ENCODE data around the gene CCDC30. TPM values are rescaled to one million over a fixed set of nuclear protein-coding genes. Genes with fewer than 3 reads are reported as not detected.
A peak's percentile ranks its signal among the peaks of the same experiment; 100 is the strongest.

CCDC30 gene
- total RNA-seq, 1 experiment from 2014 or later = 4.4 TPM

GRCh38 chr1:42461196-42461595 is 1.9 kb upstream of the CCDC30 start:
- no TSS peak for BruUV-seq (replicated peaks)
- peaks cover 36% of the 10 kb centered on the region for H3K4me1 Mint-ChIP-seq (ENCODE audit: low read depth, unreplicated experiment)

GRCh38 chr1:42463921-42464320 is 835 bp downstream of the CCDC30 start:
- no TSS peak for BruUV-seq (replicated peaks)
- intact Hi-C loops (cut with micrococcal nuclease; ENCODE audit: unreplicated experiment) = loop anchor here (5.0 kb wide), 1 partner anchor 122 kb away; no protein-coding TSS in a partner anchor
- CTCF ChIA-PET = no interaction called here
- H3K4me1 Mint-ChIP-seq (ENCODE audit: low read depth, unreplicated experiment) = peaks cover 21% of the 10 kb centered on the region
- H3K36me3 Mint-ChIP-seq (ENCODE audit: insufficient read depth, unreplicated experiment) = peaks cover 37% of the 10 kb centered on the region
- H3K27me3 Mint-ChIP-seq (ENCODE audit: unreplicated experiment) = no peaks in the 10 kb centered on the region
- H3K27ac Mint-ChIP-seq (ENCODE audit: unreplicated experiment) = peak overlapping the region; percentile 32
- no peak for TF ChIP-seq CTCF (IDR thresholded peaks at IDR 0.05; ENCODE audit: unreplicated experiment)
- no peaks in the 10 kb centered on the region for H3K9me3 Mint-ChIP-seq (ENCODE audit: low read depth, unreplicated experiment)
- DNase-seq = no peak
- peak overlapping the region; percentile 86 for H3K4me3 Mint-ChIP-seq (ENCODE audit: low read depth, unreplicated experiment)

More at GRCh38 chr1:42461196-42461595, 1.9 kb upstream of the CCDC30 start:
- Mint-ChIP-seq H3K36me3 (ENCODE audit: insufficient read depth, unreplicated experiment) (peaks cover 64% of the 10 kb centered on the region), H3K27ac (ENCODE audit: unreplicated experiment) (no peak overlapping the region), H3K4me3 (ENCODE audit: low read depth, unreplicated experiment) (no peak overlapping the region), H3K9me3 (ENCODE audit: low read depth, unreplicated experiment) (no peaks in the 10 kb centered on the region), H3K27me3 (ENCODE audit: unreplicated experiment) (no peaks in the 10 kb centered on the region)
- no peak for TF ChIP-seq CTCF (IDR thresholded peaks at IDR 0.05; ENCODE audit: unreplicated experiment)
- intact Hi-C loops (cut with micrococcal nuclease; ENCODE audit: unreplicated experiment) = loop anchor here (5.0 kb wide), 1 partner anchor 119 kb away; no protein-coding TSS in a partner anchor
- no peak for DNase-seq
- CTCF ChIA-PET = no interaction called here

- H3K9me3 Mint-ChIP-seq (ENCODE audit: low read depth, unreplicated experiment) = no peaks in the 10 kb centered on the region
- H3K36me3 Mint-ChIP-seq (ENCODE audit: insufficient read depth, unreplicated experiment) = peaks cover 26% of the 10 kb centered on the region
- TF ChIP-seq CTCF (IDR thresholded peaks at IDR 0.05; ENCODE audit: unreplicated experiment) = no peak
- CTCF ChIA-PET = no interaction called here
- H3K4me1 Mint-ChIP-seq (ENCODE audit: low read depth, unreplicated experiment) = peaks cover 21% of the 10 kb centered on the region
- no peak for DNase-seq
- H3K27me3 Mint-ChIP-seq (ENCODE audit: unreplicated experiment) = no peaks in the 10 kb centered on the region
- H3K27ac Mint-ChIP-seq (ENCODE audit: unreplicated experiment) = no peak overlapping the region
- no peak overlapping the region for H3K4me3 Mint-ChIP-seq (ENCODE audit: low read depth, unreplicated experiment)
- no TSS peak for BruUV-seq (replicated peaks)
- intact Hi-C loops (cut with micrococcal nuclease; ENCODE audit: unreplicated experiment) = no loop called here
These were observed 2.9 kb downstream of the CCDC30 start for GRCh38 chr1:42466030-42466429.

GRCh38 chr1:42469727-42470126 is 6.6 kb downstream of the CCDC30 start:
- intact Hi-C loops (cut with micrococcal nuclease; ENCODE audit: unreplicated experiment) = no loop called here
- H3K36me3 Mint-ChIP-seq (ENCODE audit: insufficient read depth, unreplicated experiment) = no peaks in the 10 kb centered on the region
- CTCF ChIA-PET = no interaction called here
- BruUV-seq (replicated peaks) = no TSS peak
- DNase-seq = no peak
- H3K4me1 Mint-ChIP-seq (ENCODE audit: low read depth, unreplicated experiment) = no peaks in the 10 kb centered on the region
- no peak overlapping the region for H3K27ac Mint-ChIP-seq (ENCODE audit: unreplicated experiment)
- TF ChIP-seq CTCF (IDR thresholded peaks at IDR 0.05; ENCODE audit: unreplicated experiment) = no peak
- no peak overlapping the region for H3K4me3 Mint-ChIP-seq (ENCODE audit: low read depth, unreplicated experiment)
- H3K9me3 Mint-ChIP-seq (ENCODE audit: low read depth, unreplicated experiment) = no peaks in the 10 kb centered on the region
- H3K27me3 Mint-ChIP-seq (ENCODE audit: unreplicated experiment) = no peaks in the 10 kb centered on the region

Measured in Calu3 (cell line).